H7 (cell line): ENCODE results near the gene BCL2. TPM values are rescaled to one million over a fixed set of nuclear protein-coding genes. Genes with fewer than 3 reads are reported as not detected.
"Not testable (repeated sequence)": the region's sequence is repeated elsewhere in the genome, so short reads cannot be mapped to it uniquely, and the experiment has no call there.

ENCODE experiments used
- DNase-seq: peaks from one replicate; pipeline ENCODE4 v3.0.0; 2012
- H3K27me3 ChIP-seq: 2 replicates; pipeline ENCODE4 v1.6.0; 2011; ENCODE audit warnings: mild to moderate bottlenecking, low read length; ENCODE audit not compliant: control insufficient read depth, insufficient read depth
- H3K36me3 ChIP-seq: replicated peaks from 2 replicates; pipeline ENCODE4 v1.5.1; 2011; ENCODE audit warnings: low read length; ENCODE audit not compliant: control insufficient read depth, insufficient read depth
- H3K4me3 ChIP-seq: 2 replicates; pipeline ENCODE4 v1.5.1; 2011; ENCODE audit warnings: low read depth, mild to moderate bottlenecking, control low read depth, low read length, moderate library complexity; ENCODE audit not compliant: insufficient read depth
- total RNA-seq: library from RNA; depleted of rRNA; stranded (reverse); fragments of >200 nt; shearing (Covaris generic); gene quantifications from 2 replicates; pipeline ENCODE4 v1.2.3, GENCODE V29; 2014; rRNA removed

BCL2 gene
- total RNA-seq = 0.81 and 1.8 TPM in 2 replicates

DNA sequence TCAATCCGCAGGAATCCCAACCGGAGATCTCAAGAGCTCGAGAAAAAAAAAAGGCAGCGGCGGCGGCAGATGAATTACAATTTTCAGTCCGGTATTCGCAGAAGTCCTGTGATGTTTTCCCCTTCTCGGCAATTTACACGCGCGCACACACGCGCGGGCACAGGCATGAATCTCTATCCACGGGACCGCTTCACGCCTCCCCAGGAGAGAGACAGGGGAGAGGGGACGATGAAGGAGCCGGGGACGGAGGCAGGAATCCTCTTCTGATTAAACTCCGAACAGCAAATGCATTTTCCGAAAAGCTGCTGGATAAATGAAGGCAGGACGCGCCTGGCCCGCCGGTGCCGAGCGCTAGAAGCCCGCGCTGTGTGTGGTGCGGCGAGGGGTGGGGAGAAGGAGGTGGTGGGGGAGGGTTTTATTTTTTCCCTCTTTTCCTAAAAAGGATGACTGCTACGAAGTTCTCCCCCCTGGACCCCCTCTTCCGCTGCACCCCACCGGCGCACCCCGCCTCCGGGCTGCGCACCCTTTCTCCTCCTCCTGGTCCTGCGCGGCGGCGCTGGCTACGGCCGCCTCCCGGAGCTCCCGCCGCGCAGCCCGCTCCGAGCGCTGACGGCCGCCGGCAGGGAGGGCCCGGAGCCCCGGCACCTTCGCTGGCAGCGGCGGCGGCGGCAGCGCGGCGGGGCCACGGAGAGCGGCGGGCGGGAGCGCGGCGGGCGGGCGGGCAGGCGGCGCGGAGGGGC lies at the start of gene BCL2:
BCL2 (minus strand) TSS at position 387 of the 740 bp plus-strand sequence.
- peak; percentile 44 for DNase-seq
- peaks cover 28% of the 10 kb centered on the region for H3K27me3 ChIP-seq
- no peaks in the 10 kb centered on the region for H3K36me3 ChIP-seq
- H3K4me3 ChIP-seq = peak within 1 kb of the TSS; percentile 61

DNA sequence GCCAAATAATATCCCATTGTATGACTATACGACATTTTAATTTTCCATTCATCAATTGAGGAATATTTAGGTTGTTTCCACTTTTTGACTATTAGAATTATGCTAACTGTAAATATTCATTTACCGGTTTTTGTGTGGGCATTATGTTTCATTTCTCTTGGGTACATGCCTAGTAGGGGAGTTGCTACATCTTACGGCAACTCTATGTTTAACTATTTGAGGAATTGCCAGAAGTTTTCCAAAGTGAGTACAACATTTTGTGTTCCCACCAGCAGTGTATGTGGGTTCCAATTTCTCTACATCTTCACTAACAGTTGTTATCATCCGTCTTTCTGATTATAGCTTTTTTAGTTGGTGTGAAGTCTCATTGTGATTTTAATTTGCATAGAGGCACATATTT lies 49.0 kb upstream of the BCL2 start:
- no peak overlapping the region for H3K4me3 ChIP-seq

DNA sequence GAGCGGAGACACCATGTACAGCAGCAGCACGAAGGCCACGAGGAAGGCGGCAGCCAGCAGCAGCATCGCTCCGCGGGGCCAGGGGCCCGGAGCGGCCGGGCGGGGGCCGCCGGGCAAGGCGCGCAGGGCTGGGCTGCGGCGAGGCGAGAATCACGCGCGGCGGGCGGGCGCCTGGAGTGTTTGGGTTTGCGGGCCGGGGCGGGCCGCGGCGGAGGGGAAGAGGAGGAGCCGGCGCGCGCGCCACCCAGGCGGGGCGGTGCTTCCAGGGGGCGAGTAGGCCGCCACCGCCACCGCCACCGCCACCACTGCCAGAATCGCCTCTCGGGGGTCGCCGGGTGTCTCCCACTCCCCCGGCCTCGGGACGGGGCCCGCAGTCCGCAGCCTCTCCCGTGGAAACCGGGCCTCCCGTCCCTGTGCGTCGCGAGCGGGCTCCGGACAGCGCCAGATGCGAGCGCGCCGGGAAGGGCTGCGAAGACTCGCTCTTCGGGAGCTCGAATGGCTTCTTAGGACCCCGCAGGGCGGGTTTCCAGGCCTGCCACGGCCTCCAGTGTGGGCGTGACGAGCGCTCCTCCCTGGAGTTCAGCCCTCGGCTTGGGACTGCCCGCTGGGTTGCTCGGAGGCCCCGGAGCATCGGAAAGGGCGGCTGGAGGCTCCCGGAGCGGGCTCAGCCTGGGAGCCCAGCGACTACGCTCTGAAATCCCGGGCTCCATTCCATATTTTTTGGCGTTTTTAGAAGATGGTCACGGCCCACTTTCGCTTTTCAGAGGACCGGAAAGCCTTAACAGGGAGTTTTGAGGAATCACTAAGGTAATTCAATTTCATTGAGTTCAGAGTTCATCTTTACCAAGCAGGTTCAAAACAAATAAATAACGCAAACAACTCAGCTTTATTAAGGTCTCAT lies 47.7 kb upstream of the BCL2 start, which contains the start of gene KDSR:
KDSR (minus strand) TSS at position 154 of the 901 bp plus-strand sequence; CDS start at position 66, 88 bp downstream.
- Histone ChIP-seq H3K4me3 (peak within 1 kb of the TSS; percentile 86), H3K36me3 (peaks cover 3% of the 10 kb centered on the region), H3K27me3 (no peaks in the 10 kb centered on the region)
- DNase-seq = peak; percentile 93

More for the DNA sequence above, 49.0 kb upstream of the BCL2 start:
- Histone ChIP-seq H3K27me3 (no peaks in the 10 kb centered on the region), H3K36me3 (no peaks in the 10 kb centered on the region)
- DNase-seq = no peak

DNA sequence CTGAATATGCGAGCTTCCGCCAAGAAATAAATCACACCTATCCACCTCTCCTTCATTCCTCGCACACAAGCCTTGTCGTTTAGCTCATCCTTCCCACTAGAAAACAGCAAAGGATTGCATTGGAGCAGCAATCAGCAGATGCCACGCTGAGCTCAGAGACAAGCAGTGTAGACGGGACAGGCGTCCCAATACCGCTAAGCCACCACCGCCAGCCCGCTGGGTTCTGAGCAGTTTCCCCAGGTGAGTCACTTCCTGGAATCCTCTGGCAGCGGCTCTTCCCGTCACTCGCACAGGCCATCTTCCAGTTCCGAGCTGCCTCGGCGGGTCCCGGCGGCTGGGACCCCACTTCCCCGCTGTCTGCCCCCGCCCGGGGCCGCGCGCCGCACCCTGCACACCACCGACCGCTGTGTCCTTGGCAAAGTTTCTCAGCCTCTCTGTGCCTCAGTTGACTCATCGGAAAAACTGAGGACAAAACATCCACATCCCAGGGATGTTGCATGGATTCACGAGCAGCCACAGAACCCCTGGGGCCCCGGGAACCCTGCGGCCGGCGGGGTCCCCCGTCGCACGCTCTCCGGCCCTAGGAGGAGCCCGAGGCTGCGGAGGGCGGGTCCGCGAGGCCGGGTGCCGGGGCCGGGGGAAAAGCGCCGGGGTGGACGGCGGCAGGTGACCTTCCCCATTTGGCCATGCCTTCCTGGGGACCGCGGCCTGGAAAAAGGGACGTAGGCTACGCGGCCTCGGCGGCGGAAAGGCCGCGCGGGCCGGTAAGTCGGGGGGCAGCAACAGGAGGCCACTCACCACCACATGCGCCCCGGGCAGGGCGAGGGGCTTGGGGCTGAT lies 46.9 kb upstream of the BCL2 start:
- peak overlapping the region; percentile 86 for H3K4me3 ChIP-seq
- DNase-seq = peak; percentile 82
- H3K36me3 ChIP-seq = peaks cover 7% of the 10 kb centered on the region
- H3K27me3 ChIP-seq = no peaks in the 10 kb centered on the region

DNA sequence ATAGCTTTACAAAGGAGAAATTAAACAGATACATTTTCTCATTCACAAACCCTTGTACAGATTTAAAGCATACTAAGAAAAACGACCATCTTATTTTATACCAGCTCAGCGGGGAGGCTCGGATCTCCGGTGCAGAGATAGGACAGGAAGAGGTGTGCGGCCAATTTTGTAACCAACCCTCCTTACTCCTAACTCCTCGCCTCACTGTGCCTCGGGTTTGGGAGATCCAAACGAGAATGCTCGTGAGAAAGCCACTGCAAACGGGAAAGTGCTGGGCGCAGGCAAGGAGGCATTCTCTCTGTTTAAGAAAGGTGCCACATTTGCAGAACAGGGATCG lies 46.3 kb upstream of the BCL2 start:
- Histone ChIP-seq H3K36me3 (peaks cover 7% of the 10 kb centered on the region), H3K27me3 (no peaks in the 10 kb centered on the region), H3K4me3 (peak overlapping the region; percentile 86)
- DNase-seq = peak; percentile 31

DNA sequence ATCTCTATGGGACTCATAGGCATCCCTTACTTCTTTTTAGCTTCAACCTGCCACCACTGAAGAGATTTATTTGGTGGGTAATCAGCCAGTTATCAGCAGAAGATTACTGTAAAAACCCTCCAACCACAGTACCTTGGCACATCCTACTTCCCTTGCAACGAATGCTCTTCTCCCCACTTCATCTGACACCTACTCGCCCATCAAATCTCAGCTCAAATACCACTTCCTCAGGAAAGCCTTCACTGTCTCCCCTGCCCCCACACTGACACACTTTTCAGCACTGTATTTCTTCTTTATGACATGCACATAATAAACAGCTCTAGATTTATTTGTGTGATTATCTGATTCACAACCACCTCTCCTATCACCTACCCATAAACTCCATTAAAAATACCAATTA lies 44.4 kb upstream of the BCL2 start:
- Histone ChIP-seq H3K4me3 (no peak overlapping the region), H3K36me3 (peaks cover 7% of the 10 kb centered on the region), H3K27me3 (no peaks in the 10 kb centered on the region)
- no peak for DNase-seq

DNA sequence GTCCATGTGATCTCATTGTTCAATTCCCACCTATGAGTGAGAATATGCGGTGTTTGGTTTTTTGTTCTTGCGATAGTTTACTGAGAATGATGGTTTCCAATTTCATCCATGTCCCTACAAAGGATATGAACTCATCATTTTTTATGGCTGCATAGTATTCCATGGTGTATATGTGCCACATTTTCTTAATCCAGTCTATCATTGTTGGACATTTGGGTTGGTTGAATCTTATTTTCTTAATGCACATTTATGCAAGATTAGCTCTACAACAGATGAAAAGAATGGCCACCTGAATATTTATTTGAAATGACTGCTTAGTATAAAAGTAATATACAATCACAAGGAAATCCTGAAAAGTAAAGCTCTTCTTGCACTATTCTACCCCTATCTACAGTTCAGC lies 43.9 kb upstream of the BCL2 start:
- not testable (repeated sequence) for H3K4me3 ChIP-seq, DNase-seq, H3K27me3 ChIP-seq, H3K36me3 ChIP-seq

DNA sequence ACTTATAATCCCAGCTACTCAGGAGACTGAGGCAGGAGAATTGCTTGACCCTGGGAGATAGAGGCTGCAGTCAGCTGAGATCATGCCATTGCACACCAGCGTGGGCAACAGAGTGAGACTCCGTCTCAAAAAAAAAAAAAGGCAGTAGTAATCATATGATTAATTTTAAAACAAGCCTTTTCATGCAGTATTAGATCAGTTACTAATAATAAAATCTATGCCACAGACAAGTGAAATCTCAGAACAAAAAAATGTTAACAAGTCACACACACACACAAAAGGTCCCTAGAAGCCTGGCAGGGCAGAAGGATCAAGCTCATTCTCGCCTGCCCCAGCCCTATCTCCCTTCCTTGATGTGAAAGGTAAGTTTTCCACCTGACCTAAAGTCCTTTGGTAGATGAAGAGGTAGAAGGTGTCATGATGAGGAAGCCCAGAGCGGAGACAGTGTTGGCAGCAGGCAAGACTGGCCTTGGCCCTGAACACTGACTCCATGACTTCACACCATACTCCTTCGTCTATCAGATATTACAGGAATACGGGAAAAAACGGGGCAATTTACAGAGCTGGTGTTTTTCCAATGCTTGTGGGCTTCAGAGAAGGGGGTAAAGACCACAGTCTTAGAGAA lies 36.8 kb upstream of the BCL2 start:
- DNase-seq = no peak
- H3K4me3 ChIP-seq = no peak overlapping the region
- peaks cover 13% of the 10 kb centered on the region for H3K36me3 ChIP-seq
- H3K27me3 ChIP-seq = no peaks in the 10 kb centered on the region

DNA sequence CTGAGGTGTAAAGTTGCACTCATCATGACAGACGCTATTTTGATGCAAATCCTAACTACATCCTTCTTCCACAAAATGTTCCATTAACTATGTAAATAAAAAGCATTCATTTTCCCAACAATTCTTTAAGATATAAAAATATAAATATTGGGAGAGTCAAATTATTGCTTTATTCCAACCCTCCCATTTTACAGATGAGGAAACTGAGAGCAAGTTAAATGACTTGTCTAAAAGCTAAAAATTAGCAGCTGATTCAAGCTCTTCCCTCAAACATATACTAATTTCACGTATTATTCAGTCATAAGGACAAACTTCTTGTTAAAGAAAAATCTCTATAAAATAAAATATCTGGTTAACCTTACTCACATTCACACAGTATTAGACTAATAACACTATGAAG lies 30.7 kb upstream of the BCL2 start:
- no peak for DNase-seq
- peaks cover 24% of the 10 kb centered on the region for H3K36me3 ChIP-seq

DNA sequence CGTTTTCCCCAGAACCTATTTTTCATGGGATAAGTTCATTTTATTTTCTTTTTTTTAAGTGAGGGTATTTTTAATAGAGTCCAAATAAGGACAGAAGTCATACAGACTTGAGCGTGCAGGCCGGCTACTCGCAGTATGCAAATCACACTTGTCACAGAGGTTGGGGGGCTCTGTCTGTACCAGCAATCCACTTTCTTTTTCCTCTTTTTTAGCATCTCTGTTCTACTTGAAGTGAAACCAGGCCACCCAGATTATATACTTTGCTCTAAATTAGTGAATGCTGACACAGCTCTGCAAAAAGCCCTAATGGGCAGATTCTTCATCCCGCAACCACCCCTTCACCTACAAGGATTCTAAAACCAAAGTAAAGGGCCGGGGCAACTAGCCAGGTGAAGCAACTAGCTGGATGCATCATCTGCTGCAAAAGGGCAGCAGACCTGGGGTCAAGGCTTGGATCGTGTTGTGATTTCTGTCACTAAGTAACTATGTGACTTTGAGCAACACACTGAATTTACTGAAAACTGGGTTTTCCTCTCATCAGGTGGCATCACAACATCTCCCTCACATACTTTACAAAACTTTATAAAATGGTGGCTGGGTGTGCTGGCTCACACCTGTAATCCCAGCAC lies 29.1 kb upstream of the BCL2 start:
- Histone ChIP-seq H3K4me3 (no peak overlapping the region), H3K36me3 (peaks cover 19% of the 10 kb centered on the region), H3K27me3 (no peaks in the 10 kb centered on the region)
- no peak for DNase-seq

More for the DNA sequence above, 30.7 kb upstream of the BCL2 start:
- H3K4me3 ChIP-seq = no peak overlapping the region
- no peaks in the 10 kb centered on the region for H3K27me3 ChIP-seq

DNA sequence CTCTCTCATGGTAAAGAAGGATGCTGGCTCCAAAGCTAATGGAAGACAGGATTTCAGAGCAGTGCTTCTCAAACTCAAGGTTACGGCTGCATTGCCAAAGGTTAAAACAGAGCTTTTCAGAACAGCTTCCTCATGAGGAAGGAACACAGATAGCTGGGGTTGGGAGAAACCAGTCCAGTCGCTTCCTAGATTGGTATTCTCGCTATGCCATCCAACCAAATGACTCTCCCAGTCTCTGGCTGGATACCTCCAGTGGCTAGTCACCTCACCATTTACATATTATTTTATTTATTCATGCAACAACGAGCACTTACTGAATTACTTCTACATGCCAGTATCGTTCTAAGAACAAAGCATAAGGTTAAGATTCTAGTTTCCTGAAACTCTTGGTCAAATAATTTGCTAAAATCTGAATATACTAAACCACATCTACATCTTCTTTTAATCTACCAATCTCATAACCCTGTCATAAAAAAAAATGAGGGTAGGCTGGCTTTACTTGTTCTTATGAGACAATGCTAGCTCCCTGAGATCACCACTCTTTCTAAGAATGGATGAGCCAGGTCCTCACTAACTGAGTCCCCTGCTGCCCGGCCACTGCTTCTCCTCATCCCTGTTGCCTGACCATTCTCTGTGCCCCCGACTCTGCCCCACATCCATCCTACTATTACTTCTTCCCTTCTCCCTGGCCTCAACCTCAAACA lies 27.1 kb upstream of the BCL2 start:
- Histone ChIP-seq H3K27me3 (no peaks in the 10 kb centered on the region), H3K4me3 (no peak overlapping the region), H3K36me3 (peaks cover 17% of the 10 kb centered on the region)
- no peak for DNase-seq

DNA sequence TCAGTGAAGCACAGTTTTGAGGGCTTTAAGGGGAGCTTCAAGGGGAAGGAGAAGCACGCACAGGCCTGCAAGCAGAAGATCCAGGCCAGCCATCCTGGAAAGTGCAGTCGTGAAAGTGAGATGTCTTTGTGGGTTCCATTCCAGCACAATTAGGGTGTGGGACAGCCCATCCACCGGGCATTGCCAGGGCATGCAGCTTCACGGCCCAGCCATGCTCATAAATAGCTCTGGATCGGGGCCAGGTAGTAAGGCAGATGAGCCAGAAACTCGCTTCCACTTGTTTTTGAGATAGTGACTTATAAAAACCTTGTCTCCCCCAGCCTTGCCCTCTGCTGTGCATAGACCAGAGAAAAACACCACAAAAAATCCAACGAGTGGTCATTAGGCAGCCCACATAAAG lies 26.5 kb upstream of the BCL2 start:
- no peak for DNase-seq
- H3K27me3 ChIP-seq = no peaks in the 10 kb centered on the region
- H3K4me3 ChIP-seq = no peak overlapping the region
- H3K36me3 ChIP-seq = peaks cover 13% of the 10 kb centered on the region

DNA sequence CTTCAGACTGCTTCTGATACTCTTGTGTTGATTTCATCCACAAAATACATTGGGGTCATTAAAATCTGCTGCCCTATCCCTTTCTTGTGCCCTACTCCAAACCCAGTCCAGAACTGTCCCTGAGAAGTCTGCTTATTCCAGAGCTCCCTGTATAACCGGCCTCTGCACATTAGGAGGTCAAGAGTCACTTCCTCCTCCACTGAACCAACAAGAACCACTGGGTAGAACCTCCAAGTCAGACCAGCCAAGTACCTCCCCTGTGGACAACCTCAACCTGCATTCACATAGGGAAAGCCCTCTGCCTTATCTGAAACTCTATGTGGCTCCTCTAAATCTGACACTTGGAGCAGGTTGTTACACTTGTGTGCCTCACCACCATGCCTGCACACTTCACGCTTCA lies 25.3 kb upstream of the BCL2 start:
- Histone ChIP-seq H3K36me3 (peaks cover 12% of the 10 kb centered on the region), H3K27me3 (no peaks in the 10 kb centered on the region), H3K4me3 (no peak overlapping the region)
- no peak for DNase-seq
